ENCODE data around the gene GPHN.
"Not testable (repeated sequence)": the region's sequence is repeated elsewhere in the genome, so short reads cannot be mapped to it uniquely, and the experiment has no call there.

GPHN gene

GRCh38 chr14:66496188-66496807 is 11.6 kb upstream of the GPHN start:
- Histone ChIP-seq H3K9ac (no peak overlapping the region; a peak in 1 of 22 replicates), H3K4me3 (no peak overlapping the region), H3K27ac (no peak overlapping the region), H3K36me3 (no peaks in the 10 kb centered on the region), H3K4me2 (peak overlapping the region in 3 of 11 experiments; percentile 6 to 37 (median 10); a peak in 5 of 22 replicates), H3K4me1 (peaks cover 0 to 13% (median 7%) of the 10 kb centered on the region in 10 experiments; a peak in 11 of 20 replicates), H4K20me1 (no peaks in the 10 kb centered on the region), H3K27me3 (no peaks in the 10 kb centered on the region), H3K9me3 (replicated peaks in 1 of 11) (no peaks in the 10 kb centered on the region)
- no peak for TF ChIP-seq Cebpa-rat (IDR thresholded peaks at IDR 0.05)

- Histone ChIP-seq H3K4me2 (peak overlapping the region in 4 of 11 experiments; percentile 6 to 37 (median 8); a peak in 7 of 22 replicates), H3K9ac (no peak overlapping the region; a peak in 1 of 22 replicates)
Observed at GRCh38 chr14:66496911-66497310, 11.0 kb upstream of the GPHN start.

DNA sequence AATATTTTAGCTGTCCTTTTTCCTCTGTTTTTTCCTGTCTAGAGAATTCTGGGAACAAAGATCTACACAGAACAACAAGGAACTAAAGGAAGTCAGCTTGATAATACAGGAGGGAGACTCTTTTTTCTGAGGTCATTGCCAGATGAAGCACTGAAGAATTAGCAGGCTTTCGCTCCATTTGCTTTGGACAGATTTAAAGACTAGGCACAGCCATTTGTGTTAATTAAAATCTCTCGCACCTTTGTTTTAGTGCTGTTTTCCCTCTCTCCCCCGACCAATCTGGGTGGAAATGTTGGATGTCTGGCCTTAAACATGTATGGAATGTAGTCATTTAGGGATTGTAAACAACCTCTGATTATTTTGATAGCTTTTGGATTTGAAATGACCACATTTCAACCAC is 9.6 kb upstream of the GPHN start:
- Histone ChIP-seq H3K4me1 (peaks cover 0 to 13% (median 7%) of the 10 kb centered on the region in 10 experiments; a peak in 11 of 20 replicates), H3K27ac (no peak overlapping the region), H3K36me3 (no peaks in the 10 kb centered on the region), H3K9me3 (replicated peaks in 1 of 11) (peaks cover 0 to 12% (median 7%) of the 10 kb centered on the region in 11 experiments; a peak in 15 of 22 replicates), H3K27me3 (no peaks in the 10 kb centered on the region), H4K20me1 (no peaks in the 10 kb centered on the region), H3K4me3 (no peak overlapping the region), H3K9ac (no peak overlapping the region), H3K4me2 (no peak overlapping the region)
- no peak for TF ChIP-seq Cebpa-rat (IDR thresholded peaks at IDR 0.05)

More at GRCh38 chr14:66496911-66497310, 11.0 kb upstream of the GPHN start:
- Histone ChIP-seq H3K4me3 (no peak overlapping the region), H3K27ac (no peak overlapping the region), H4K20me1 (no peaks in the 10 kb centered on the region), H3K27me3 (no peaks in the 10 kb centered on the region), H3K9me3 (replicated peaks in 1 of 11) (no peaks in the 10 kb centered on the region), H3K36me3 (no peaks in the 10 kb centered on the region), H3K4me1 (peaks cover 0 to 13% (median 7%) of the 10 kb centered on the region in 10 experiments; a peak in 11 of 20 replicates)
- no peak for TF ChIP-seq Cebpa-rat (IDR thresholded peaks at IDR 0.05)

DNA sequence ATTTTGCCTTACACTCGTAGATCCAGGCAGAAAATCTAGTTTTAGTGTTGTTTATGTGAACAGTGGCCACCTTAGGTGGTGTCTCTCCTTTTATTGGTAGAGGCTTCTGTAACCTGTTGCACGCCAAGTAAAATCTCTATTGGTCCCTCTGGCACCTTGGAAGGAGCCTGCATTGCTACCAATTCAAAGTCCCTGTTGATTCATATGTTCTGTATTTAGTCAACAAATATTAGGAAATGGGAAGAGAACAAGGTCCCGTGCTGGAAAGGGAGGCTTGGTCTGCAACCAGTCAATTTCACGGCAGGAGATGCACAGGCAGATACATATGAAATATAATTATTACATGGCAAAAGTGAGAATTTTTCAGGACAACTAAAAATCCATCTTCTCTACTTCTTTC is 6.4 kb upstream of the GPHN start:
- Histone ChIP-seq H4K20me1 (no peaks in the 10 kb centered on the region), H3K27me3 (no peaks in the 10 kb centered on the region), H3K4me3 (no peak overlapping the region), H3K36me3 (no peaks in the 10 kb centered on the region), H3K9me3 (replicated peaks in 1 of 11) (peaks cover 0 to 17% (median 11%) of the 10 kb centered on the region in 11 experiments; a peak in 15 of 22 replicates), H3K9ac (no peak overlapping the region), H3K27ac (no peak overlapping the region), H3K4me2 (no peak overlapping the region), H3K4me1 (peaks cover 0 to 11% (median 6%) of the 10 kb centered on the region in 10 experiments; a peak in 11 of 20 replicates)
- no peak for TF ChIP-seq Cebpa-rat (IDR thresholded peaks at IDR 0.05)

GRCh38 chr14:66502836-66503235 is 5.1 kb upstream of the GPHN start:
- peaks cover 4 to 25% (median 17%) of the 10 kb centered on the region in 11 experiments; a peak in 21 of 22 replicates for H3K9me3 ChIP-seq (replicated peaks in 1 of 11)
- H3K4me1 ChIP-seq, H3K9ac ChIP-seq, H4K20me1 ChIP-seq, H3K27me3 ChIP-seq, H3K27ac ChIP-seq, H3K4me3 ChIP-seq, H3K4me2 ChIP-seq, H3K36me3 ChIP-seq: not testable (repeated sequence)

GRCh38 chr14:66503532-66503931 is 4.4 kb upstream of the GPHN start:
- no peak overlapping the region for H3K4me3 ChIP-seq
- peaks cover 0 to 8% (median 6%) of the 10 kb centered on the region in 10 experiments; a peak in 7 of 20 replicates for H3K4me1 ChIP-seq
- TF ChIP-seq Cebpa-rat (IDR thresholded peaks at IDR 0.05) = no peak
- H3K4me2 ChIP-seq = no peak overlapping the region
- H4K20me1 ChIP-seq = peaks cover 0 to 1% (median 0%) of the 10 kb centered on the region in 11 experiments; a peak in 3 of 22 replicates
- no peak overlapping the region for H3K27ac ChIP-seq
- no peaks in the 10 kb centered on the region for H3K36me3 ChIP-seq
- peaks cover 11 to 32% (median 24%) of the 10 kb centered on the region in 11 experiments; a peak in 21 of 22 replicates for H3K9me3 ChIP-seq (replicated peaks in 1 of 11)
- no peaks in the 10 kb centered on the region for H3K27me3 ChIP-seq
- H3K9ac ChIP-seq = no peak overlapping the region

DNA sequence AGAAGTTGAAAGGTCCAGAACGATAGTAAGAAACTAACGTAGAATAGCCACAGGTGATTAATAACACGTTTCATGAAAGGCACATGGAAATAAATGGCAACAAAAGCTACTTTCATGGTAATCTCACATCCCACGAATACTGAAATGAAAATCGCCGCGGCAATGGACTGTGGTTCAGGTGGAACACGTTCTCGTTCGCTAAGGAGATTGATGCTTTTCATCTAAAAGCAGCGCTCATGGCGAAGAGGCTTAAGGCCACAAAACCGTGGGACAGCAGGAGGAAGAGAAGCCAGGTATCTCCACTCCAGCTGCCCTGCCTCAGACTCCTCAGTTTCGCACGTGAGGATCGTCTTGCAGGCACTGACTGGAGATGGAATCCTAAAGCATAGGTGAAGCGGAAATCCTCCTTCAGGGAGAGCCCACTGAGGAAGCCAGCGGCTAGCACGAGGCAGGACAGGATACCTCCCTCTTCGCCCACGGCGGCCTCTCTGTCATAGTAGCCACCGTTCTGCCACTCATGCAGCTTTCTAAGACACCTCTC is 696 bp upstream of the GPHN start:
- H3K9ac ChIP-seq = peak overlapping the region; percentile 72 to 85 (median 79)
- H3K27ac ChIP-seq = peak overlapping the region; percentile 33 to 79 (median 76)
- H3K4me2 ChIP-seq = peak overlapping the region; percentile 54 to 87 (median 70)

GRCh38 chr14:66508547-66508845 is 549 bp downstream of the GPHN start:
- Histone ChIP-seq H3K27ac (peak overlapping the region; percentile 21 to 79 (median 76); a peak in 21 of 22 replicates), H3K9ac (peak overlapping the region; percentile 73 to 85 (median 79))

More for the DNA sequence above, 696 bp upstream of the GPHN start:
- Histone ChIP-seq H3K27me3 (peaks cover 0 to 16% (median 4%) of the 10 kb centered on the region in 11 experiments; a peak in 4 of 22 replicates), H4K20me1 (peaks cover 0 to 36% (median 24%) of the 10 kb centered on the region in 11 experiments; a peak in 14 of 22 replicates), H3K9me3 (replicated peaks in 1 of 11) (peaks cover 18 to 38% (median 31%) of the 10 kb centered on the region in 11 experiments; a peak in 21 of 22 replicates), H3K4me1 (peaks cover 0 to 15% (median 6%) of the 10 kb centered on the region in 10 experiments; a peak in 7 of 20 replicates), H3K36me3 (no peaks in the 10 kb centered on the region), H3K4me3 (peak overlapping the region; percentile 73 to 84 (median 80))
- no peak for TF ChIP-seq Cebpa-rat (IDR thresholded peaks at IDR 0.05)

More at GRCh38 chr14:66508547-66508845, 549 bp downstream of the GPHN start:
- Histone ChIP-seq H3K4me1 (peaks cover 0 to 15% (median 11%) of the 10 kb centered on the region in 10 experiments; a peak in 8 of 20 replicates), H3K4me3 (peak overlapping the region; percentile 73 to 84 (median 80)), H3K4me2 (peak overlapping the region; percentile 48 to 88 (median 82)), H4K20me1 (peaks cover 0 to 41% (median 24%) of the 10 kb centered on the region in 11 experiments; a peak in 14 of 22 replicates), H3K27me3 (peaks cover 0 to 16% (median 4%) of the 10 kb centered on the region in 11 experiments; a peak in 4 of 22 replicates), H3K9me3 (replicated peaks in 1 of 11) (peaks cover 18 to 26% (median 22%) of the 10 kb centered on the region in 11 experiments; a peak in 21 of 22 replicates), H3K36me3 (no peaks in the 10 kb centered on the region)
- TF ChIP-seq Cebpa-rat (IDR thresholded peaks at IDR 0.05) = no peak
